SHP77 (cell line): ENCODE measurements around the gene PHF14.
"Not testable (repeated sequence)": the region's sequence is repeated elsewhere in the genome, so short reads cannot be mapped to it uniquely, and the experiment has no call there.

Source experiments
- DNase-seq, 2 experiments: peaks; one replicate each; lab custom pipeline; 2025; lab: John Stamatoyannopoulos, UW

Gene PHF14, protein sequence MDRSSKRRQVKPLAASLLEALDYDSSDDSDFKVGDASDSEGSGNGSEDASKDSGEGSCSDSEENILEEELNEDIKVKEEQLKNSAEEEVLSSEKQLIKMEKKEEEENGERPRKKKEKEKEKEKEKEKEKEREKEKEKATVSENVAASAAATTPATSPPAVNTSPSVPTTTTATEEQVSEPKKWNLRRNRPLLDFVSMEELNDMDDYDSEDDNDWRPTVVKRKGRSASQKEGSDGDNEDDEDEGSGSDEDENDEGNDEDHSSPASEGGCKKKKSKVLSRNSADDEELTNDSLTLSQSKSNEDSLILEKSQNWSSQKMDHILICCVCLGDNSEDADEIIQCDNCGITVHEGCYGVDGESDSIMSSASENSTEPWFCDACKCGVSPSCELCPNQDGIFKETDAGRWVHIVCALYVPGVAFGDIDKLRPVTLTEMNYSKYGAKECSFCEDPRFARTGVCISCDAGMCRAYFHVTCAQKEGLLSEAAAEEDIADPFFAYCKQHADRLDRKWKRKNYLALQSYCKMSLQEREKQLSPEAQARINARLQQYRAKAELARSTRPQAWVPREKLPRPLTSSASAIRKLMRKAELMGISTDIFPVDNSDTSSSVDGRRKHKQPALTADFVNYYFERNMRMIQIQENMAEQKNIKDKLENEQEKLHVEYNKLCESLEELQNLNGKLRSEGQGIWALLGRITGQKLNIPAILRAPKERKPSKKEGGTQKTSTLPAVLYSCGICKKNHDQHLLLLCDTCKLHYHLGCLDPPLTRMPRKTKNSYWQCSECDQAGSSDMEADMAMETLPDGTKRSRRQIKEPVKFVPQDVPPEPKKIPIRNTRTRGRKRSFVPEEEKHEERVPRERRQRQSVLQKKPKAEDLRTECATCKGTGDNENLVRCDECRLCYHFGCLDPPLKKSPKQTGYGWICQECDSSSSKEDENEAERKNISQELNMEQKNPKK

DNA sequence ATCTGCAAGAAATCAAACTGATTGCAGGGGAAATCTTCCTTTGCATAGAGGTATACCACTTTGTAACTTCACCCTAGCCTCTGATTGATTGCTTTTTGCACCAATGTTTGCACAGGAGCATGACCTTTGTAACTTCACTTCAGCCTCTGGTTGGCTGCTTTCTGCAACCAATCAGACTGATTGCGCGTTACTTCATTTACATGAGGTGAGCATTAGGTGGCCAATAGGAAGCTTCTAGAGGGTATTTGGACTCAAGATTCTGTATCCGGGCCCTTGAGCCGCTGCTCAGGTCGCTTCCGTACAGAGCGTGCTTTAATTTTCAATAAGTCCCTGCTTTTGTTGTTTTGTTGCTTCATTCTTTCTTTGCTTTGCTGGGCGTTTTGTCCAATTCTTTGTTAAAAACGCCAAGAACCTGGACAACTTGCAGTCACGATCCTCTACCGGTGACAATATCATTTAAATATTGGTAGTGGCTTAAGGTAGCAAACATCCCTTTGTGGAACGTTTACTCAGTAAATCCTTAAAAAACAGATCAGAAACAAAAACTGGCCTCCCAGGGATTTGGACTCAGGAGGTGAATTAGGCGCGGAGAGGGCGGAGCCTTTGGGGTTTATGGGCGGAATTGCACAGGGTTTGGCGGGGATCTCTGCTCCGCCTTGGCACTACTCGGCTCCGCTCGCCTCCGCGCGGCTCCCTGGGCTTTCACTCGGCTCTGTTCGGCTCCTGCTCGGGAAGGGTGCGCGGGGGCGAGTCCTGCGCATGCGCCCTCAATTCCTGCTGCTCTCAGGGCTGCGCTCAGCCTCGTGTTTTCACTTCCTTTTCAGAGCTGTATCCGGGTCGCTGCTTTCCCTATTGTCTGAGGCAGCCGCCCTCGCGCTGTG lies at the start of gene PHF14:
TSS of gene PHF14 (plus strand) at position 812 of the 881 bp plus-strand sequence. CDS start 452 bp downstream, outside the sequence.
- DNase-seq = peak; percentile 97 to 99

DNA sequence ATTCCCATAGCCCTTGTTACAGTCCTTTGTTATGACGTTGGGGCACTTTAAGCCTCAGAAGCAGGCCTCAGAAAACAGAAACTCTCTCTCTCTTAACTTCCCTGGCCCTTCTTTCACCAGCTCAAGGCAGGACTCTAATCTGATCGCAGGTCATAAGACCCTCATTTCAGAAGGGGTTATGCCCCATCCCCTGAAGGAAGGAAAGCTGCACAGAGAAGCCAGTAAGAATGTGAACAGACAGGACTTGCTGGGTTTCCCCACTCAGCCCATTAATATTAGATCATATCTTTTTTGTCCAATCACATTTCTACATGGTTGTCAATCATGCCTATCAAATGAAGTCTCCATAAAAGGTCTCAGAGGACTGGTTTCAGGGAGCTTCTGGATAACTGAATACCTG lies 49.3 kb upstream of the PHF14 start:
- DNase-seq = no peak

DNA sequence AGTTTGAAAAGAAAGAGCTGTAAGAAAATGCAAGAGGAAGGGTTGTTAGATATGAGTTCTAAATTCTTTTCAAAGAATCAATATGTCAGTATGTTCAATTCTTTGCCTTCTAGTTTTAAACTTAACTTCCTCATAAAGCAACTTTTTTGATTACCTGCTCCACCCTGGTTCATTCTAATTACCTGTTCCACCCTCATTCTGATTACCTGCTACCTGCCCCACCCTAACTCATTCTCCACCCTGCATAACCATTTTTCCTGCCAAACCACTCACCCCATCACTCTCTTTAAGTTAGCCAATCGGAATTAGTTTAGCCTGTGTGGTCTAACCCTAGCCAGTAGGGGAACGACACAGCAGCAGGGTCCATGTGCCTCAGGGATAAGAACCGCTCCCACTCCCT lies 45.5 kb upstream of the PHF14 start:
- DNase-seq = not testable (repeated sequence)

DNA sequence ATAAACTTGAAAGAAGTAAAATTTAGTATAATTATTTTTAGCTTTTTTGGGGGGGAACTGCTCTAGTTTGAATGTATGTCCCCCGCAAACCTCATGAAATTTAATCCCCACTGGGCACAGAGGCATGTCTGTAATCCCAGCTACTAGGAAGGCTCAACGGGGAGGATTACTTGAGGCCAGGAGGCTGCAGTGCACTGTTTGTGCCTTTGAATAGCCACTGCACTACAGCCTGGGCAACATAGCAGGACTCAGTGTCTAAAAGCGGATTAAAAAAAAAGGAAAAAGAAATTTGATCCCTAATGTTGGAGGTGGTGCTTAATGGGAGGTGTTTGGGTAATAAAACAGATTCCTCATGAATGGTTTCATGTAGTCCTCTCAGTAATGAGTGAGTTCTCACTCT lies 43.1 kb upstream of the PHF14 start:
- DNase-seq = no peak

DNA sequence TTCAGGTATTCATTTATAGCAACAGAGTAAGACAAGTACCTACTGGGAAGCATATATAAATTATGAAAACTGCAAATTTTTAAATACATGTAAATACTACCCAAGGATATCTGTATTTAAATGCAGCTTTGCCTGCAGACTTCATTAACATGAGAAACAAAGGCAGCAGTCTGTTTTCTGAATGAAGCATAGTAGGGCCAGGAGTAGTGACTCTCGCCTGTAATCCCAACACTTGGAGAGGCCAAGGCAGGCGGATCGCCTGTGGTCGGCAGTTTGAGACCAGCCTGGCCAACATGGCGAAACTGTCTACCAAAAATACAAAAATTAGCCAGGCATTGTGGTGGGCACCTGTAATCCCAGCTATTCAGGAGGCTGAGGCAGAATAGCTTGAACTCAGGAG lies 42.5 kb upstream of the PHF14 start:
- no peak for DNase-seq

DNA sequence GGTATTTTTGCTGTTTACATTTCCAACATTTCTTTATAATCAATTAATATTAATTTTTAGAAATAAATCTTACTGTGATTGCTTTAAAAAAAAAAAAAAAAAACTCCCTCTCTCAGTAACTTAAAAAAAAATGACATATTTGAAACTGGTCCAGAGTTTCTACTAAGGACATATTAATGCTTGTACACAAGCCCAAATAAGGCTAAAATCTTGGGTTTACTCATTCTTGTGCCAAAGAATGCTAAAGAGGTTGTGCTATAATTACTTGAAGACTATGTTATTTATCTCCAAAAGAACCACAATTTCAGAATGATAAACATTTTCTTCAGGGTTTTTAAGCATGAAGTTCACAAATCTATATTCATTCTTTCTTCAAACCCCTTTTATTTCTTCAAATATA lies 39.4 kb upstream of the PHF14 start:
- no peak for DNase-seq

DNA sequence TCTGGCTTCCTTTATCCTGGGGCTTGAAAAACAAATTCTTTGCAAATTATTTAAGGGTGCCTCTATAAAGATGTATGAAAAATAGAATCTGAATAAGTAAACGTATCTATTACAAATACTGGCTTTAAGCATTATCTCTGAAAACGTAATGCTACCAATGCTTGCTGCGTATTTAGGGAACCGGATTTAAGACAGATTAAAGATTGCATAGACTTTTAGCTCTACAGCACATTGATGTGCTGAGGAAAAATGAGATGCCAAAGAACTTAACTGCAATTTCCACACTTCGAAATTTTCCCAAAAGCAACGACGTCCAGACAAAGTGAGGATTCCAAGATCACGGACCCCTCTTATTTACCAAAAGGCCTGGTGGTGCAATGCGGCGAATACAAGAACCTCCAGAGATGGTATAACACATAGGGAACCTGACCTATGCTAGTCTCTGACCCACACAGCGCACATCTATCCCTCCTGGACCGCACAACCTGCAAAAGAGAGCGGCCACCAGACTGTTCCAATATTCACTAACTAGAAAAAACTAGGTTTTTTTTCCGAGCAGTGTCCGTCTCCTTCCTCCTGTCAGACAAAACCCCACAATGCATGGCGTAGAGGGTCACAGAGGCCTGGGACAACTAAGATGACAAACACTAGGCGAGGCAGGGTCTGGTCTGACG lies 34.3 kb upstream of the PHF14 start:
- no peak for DNase-seq

DNA sequence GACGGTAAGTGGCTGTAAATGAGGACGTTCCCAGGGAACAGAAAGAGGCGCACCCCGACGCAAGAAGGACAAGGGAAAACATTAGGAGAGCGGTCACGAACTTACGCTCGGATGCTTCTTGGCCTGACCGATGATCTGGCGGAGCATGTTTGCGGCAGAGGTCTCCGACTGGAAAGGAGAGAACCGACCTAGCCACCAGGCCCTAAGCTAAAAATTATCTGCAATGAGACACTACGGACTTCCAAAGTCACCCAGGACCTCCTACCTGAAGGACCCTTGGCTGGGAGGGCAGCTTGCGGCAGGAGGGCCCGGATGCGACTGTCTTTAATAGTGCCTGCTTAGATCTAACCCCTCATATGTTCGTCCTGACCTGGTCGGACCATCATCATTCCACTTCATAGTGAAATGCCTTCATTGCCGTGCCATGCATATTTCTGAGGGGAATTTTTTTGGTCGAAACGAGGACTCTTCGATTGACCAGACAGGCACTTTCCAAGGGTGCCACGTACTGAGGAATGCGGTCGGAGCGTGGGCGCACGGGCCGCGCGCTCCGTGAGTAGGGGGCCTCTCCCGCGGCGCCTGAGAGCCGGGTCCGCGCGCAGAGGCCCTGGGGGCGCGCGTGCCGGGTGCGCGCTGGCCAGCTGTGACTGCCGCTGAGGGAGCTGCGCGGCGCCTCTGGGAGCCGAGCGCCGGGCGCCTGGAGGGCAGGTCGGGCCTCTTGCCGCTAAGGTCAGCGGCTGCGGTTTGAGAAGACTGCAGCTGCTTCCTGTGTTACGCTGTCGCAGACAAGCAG lies 33.6 kb upstream of the PHF14 start:
- DNase-seq = peak; percentile 94 to 96

DNA sequence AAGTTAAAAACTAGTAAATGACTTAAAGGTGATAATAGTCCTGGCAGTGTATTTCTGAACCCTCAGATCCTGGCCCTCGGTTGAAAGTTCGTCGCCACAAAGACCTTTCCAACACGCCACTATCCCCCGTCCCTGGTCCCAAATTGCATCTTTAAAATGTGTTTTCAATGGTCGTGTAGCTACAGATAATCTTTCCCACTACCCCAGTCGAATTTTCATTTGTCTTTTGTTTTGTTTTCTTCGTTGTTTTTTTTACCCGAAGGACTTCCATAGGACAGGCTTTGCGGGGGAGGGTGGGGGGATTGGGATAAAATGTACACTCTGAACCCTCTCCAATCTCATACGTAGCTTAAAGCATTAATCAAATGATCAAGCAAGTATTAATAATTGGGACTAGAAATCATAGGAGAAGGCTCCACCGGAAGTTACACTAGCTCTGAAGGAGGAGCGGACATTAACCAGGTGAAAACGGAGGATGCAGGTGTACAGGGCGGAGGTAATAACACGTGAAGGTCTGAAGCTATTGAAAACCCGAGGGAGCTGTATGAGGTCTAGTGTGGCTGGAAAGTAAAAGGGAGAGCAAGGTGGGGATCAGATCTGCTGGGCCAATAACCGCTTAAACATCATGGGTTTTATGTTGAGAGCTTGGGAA lies 32.8 kb upstream of the PHF14 start:
- DNase-seq = peak in 1 of 2 experiments; percentile 62

DNA sequence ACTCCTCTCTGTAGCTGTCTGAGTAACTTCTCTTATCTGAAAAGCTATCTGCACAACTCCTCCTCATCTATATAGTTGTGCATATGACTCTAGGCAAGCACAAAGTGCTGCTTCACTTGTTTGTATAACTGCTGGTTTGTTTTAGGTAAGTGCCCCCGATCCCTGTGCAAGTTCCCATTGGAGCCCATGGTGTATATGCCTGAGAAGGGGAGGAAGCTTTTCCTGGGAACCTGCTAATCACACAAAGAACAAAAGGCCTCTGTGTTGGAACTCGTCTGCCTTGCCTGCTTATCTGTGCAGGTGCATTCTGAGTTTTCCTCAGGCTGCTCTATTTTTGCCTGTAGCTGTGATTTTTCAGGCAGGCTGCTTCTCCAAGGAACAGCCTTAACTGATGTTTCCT lies 23.2 kb upstream of the PHF14 start:
- no peak for DNase-seq

DNA sequence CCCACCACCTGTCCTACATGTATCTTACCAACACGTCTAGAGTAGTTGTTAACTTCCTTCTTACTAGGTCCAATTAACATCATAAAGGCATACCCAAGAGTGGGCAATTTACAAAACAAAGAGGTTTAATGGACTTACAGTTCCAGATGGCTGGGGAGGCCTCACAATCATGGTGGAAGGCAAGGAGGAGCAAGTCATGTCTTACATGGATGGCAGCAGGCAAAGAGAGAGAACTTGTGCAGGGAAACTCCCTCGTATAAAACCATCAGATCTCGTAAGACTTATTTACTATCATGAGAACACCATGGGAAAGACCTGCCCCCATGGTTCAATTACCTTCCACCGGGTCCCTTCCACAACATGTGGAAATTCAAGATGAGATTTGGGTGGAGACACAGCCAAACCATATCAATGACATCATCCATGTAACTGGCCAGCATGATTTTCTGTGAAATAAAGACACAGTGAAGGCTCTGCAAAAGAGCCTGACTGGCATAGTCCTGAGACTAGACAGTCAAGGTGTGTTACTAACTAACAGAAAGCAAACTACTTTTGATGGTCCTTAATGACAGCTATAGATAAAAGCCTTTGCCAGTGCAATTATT lies 22.6 kb upstream of the PHF14 start:
- not testable (repeated sequence) for DNase-seq

DNA sequence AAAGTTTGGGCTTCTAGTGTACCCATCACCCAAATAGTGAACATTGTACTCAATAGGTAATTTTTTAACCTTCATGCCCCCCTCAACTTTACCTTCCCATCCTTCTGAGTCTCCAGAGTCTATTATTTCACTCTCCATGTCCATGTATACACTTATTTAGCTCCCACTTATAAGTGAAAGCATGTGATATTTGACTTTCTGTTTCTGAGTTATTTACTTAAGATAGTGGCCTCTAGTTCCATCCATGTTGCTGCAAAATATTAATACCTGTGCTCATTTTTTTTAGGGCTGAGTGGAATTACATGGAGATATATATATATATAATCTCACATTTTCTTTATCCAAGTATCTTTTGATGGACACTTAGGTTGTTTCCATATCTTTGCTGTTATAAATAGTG lies 21.1 kb upstream of the PHF14 start:
- DNase-seq = no peak

DNA sequence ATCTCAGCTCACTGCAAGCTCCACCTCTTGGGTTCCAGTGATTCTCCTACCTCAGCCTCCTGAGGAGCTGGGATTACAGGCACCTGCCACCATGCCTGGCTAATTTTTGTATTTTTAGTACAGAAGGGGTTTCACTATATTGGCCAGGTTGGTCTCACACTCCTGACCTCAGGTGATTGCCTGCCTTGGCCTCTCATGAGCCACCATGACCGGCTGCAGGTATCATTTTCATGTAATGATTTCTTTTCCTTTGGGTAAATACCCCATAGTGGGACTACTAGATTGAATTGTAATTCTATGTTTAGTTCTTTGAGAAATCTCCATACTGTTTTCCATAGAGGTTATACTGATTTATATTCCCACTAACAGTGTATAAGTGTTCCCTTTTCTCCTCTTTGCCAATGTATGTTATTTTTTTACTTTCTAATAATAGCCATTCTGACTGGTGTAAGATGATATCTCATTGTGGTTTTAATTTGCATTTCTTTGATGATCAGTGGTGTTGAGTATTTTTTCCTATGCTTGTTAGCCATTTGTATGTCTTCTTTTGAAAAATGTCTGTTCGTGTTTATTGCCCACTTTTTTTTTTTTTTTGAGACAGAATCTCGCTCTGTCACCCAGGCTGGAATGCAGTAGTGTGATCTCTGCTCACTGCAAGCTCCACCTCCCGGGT lies 20.5 kb upstream of the PHF14 start:
- DNase-seq = not testable (repeated sequence)

DNA sequence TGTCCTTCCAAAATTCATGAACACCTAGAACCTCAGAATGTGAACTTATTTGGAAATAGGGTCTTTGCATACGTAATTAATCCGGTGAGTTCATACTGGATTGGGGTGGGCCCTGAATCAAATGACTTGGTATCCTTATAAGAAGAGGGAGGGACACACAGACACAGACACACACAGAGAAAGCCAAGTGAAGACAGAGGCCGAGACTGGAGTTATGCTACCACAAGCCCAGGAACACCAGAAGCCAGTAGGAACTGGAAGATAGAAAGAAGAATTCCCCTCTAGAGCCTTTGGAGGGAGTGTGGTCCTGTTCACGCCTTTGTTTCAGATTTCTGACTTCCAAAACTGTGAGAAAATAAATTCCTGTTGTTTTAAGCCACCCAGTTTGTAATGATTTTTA lies 17.1 kb upstream of the PHF14 start:
- no peak for DNase-seq

DNA sequence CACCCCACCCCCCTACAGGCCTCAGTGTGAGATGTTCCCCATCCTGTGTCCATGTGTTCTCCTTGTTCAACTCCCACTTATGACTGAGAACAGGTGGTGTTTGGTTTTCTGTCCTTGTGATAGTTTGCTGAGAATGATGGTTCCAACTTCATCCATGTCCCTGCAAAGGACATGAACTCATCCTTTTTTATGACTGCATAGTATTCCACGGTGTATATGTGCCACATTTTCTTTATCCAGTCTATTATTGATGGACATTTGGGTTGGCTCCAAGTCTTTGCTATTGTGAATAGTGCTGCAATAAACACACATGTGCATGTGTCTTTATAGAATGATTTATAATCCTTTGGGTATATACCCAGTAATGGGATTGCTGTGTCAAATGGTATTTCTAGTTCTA lies 13.4 kb upstream of the PHF14 start:
- not testable (repeated sequence) for DNase-seq

DNA sequence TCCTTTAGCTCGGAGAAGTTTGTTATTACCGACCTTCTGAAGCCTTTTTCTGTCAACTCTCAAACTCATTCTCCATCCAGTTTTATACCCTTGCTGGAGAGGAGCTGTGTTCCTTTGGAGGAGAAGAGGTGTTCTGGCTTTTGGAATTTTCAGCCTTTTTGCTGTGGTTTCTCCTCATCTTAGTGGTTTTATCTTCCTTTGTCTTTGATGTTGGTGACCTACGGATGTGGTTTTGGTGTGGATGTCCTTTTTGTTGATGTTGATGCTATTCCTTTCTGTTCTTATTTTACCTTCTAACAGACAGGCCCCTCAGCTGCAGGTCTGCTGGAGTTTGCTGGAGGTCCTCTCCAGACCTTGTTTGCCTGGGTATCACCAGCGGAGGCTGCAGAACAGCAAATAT lies 8.7 kb upstream of the PHF14 start:
- DNase-seq = not testable (repeated sequence)

DNA sequence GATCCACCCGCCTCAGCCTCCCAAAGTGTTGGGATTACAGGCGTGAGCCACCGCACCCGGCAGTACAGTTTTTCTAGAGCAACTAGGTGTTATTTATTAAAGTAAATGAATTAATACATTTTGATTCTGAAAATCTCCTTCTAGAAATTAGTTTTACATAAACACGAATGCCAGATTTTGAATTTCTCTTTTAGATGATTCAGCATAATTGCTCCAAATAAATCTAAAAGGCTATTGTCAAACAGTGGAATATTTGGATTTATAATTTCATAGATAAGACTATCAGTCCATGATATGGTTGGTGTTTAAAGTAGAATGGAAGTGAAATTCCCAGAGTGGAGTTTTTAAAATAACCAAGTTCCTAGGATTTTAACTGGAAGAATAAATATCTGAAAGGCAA lies 1.5 kb upstream of the PHF14 start:
- no peak for DNase-seq

DNA sequence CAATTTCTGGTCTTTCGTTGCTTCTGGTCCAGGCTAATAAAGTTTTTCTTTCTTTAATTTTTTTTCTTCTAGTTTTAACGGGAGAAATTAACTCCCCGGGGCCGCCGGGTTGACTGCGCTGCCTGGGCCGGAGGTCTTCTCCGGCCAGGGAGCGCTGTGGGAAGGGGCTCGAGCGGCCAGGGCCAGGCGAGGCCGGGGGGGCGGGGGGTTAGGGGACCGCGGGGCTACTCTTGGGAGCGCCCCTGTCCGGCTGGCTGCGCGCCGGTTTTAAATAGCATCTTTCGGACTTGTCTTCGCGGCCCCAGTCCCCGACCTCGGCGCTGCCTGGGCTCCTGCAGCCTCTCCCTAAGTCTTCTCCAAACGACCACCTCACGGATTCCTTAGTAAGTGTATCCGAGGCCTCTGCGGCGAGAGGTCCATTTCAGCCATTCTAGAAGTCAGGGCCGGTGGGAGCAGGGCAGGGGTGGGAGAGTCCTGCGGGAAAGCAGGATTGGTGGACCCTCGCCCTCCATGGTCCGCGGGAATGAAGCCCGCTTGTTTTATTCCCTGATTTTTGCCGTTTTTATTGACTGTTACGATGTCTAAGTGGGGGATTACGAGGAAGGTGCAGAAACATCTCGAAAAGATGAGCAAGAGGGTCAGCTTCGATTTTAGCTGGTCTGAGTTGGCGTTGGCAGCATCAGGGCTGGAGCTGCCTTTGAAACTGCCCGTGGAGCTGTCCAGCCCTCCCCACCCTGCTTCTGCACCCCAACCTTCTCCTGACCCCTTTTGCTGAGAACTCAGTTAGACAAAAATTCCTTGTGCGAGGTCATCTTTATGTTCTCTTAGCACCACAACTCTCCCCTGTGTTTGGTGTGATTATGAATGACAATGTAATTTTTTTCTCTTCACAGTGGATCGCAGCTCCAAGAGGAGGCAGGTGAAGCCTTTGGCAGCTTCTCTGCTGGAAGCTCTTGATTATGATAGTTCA lies 555 bp downstream of the PHF14 start:
- DNase-seq = peak; percentile 41 to 50
